ENCODE results near the gene RGS10.
A peak's percentile ranks its signal among the peaks of the same experiment; 100 is the strongest.
"Not testable (repeated sequence)": the region's sequence is repeated elsewhere in the genome, so short reads cannot be mapped to it uniquely, and the experiment has no call there.

The RGS10 gene

GRCh38 chr10:119542357-119542987, at the start of gene RGS10:
Gene RGS10, minus strand, starts transcription at chr10:119542719. Its CDS starts 81 bp downstream, at chr10:119542638.
- DNase-seq (ENCODE audit: low read depth), result peak; percentile 89

GRCh38 chr10:119588071-119588470, 45.6 kb upstream of the RGS10 start:
- no peak for DNase-seq (ENCODE audit: low read depth)

GRCh38 chr10:119578355-119578754, 35.8 kb upstream of the RGS10 start:
- no peak for DNase-seq (ENCODE audit: low read depth)

- no peak for DNase-seq (ENCODE audit: low read depth)
Observed at GRCh38 chr10:119575991-119576390, 33.5 kb upstream of the RGS10 start.

GRCh38 chr10:119575506-119575905, 33.0 kb upstream of the RGS10 start:
- DNase-seq (ENCODE audit: low read depth), result peak; percentile 36

- DNase-seq (ENCODE audit: low read depth), result no peak
Observed at GRCh38 chr10:119567978-119568377, 25.5 kb upstream of the RGS10 start.

- no peak for DNase-seq (ENCODE audit: low read depth)
Observed at GRCh38 chr10:119562097-119562496, 19.6 kb upstream of the RGS10 start.

- not testable (repeated sequence) for DNase-seq (ENCODE audit: low read depth)
Observed at GRCh38 chr10:119559511-119559910, 17.0 kb upstream of the RGS10 start.

GRCh38 chr10:119556081-119556480, 13.6 kb upstream of the RGS10 start:
- not testable (repeated sequence) for DNase-seq (ENCODE audit: low read depth)

GRCh38 chr10:119555178-119555784, 12.8 kb upstream of the RGS10 start:
- no peak for DNase-seq (ENCODE audit: low read depth)

GRCh38 chr10:119550827-119551226, 8.3 kb upstream of the RGS10 start:
- no peak for DNase-seq (ENCODE audit: low read depth)

- DNase-seq (ENCODE audit: low read depth), result no peak
Observed at GRCh38 chr10:119549247-119549999, 6.9 kb upstream of the RGS10 start.

- no peak for DNase-seq (ENCODE audit: low read depth)
Observed at GRCh38 chr10:119546009-119546408, 3.5 kb upstream of the RGS10 start.

- DNase-seq (ENCODE audit: low read depth), result no peak
Observed at GRCh38 chr10:119545310-119545709, 2.8 kb upstream of the RGS10 start.

GRCh38 chr10:119543814-119544642, 1.5 kb upstream of the RGS10 start:
- no peak for DNase-seq (ENCODE audit: low read depth)

GRCh38 chr10:119542988-119543813, 682 bp upstream of the RGS10 start:
- DNase-seq (ENCODE audit: low read depth), result peak; percentile 73

GRCh38 chr10:119541459-119542356, 811 bp downstream of the RGS10 start:
- peak; percentile 52 for DNase-seq (ENCODE audit: low read depth)

GRCh38 chr10:119541046-119541445, 1.5 kb downstream of the RGS10 start:
- DNase-seq (ENCODE audit: low read depth), result peak; percentile 65

GRCh38 chr10:119540038-119540437, 2.5 kb downstream of the RGS10 start:
- no peak for DNase-seq (ENCODE audit: low read depth)

- no peak for DNase-seq (ENCODE audit: low read depth)
Observed at GRCh38 chr10:119539359-119539825, 3.1 kb downstream of the RGS10 start.
